A673 (cell line): ENCODE measurements around the gene MRPS23. TPM values are rescaled to one million over a fixed set of nuclear protein-coding genes. Genes with fewer than 3 reads are reported as not detected.

ENCODE experiments used
- BruUV-seq: library from RNA; stranded (reverse); fragments of 400-500 nt; replicated peaks from 2 replicates; lab custom pipeline; 2021; lab: Mats Ljungman, UMichigan
- CTCF ChIA-PET: fragments of 300-600 bp; sonication (Branson Sonifier 250); formaldehyde crosslinking; loops from one replicate; lab custom pipeline; 2022; ENCODE audit warnings: antibody characterized with exemption; lab: Charles Lee
- POLR2A ChIA-PET: fragments of 300-600 bp; sonication (Branson Sonifier 250); formaldehyde crosslinking; loops from one replicate; lab custom pipeline; 2022; ENCODE audit warnings: antibody characterized with exemption; ENCODE audit not compliant: low non-redundant PET; lab: Charles Lee
- DNase-seq: peaks from one replicate; pipeline ENCODE4 v3.0.0-alpha.2; 2015; ENCODE audit warnings: low spot score
- H3K27ac ChIP-seq: fragments of 200-600 bp; sonication (generic); 2 replicates; pipeline ENCODE4 v1.5.1; 2016; ENCODE audit warnings: mixed run types, low read depth, mild to moderate bottlenecking, mixed read lengths, antibody characterized with exemption, low read length; ENCODE audit not compliant: poor library complexity, severe bottlenecking
- H3K27me3 ChIP-seq: fragments of 200-600 bp; sonication (generic); replicated peaks from 2 replicates; pipeline ENCODE4 v1.6.1; 2017; ENCODE audit warnings: mixed run types, low read depth, mild to moderate bottlenecking, mixed read lengths, antibody characterized with exemption, low read length; ENCODE audit not compliant: insufficient read depth, poor library complexity
- H3K36me3 ChIP-seq: fragments of 200-600 bp; sonication (generic); 2 replicates; pipeline ENCODE4 v1.6.1; 2016; ENCODE audit warnings: mixed run types, mild to moderate bottlenecking, mixed read lengths, antibody characterized with exemption, low read length; ENCODE audit not compliant: insufficient read depth, poor library complexity, severe bottlenecking
- H3K4me1 ChIP-seq: fragments of 200-600 bp; sonication (generic); 2 replicates; pipeline ENCODE4 v1.6.1; 2017; ENCODE audit warnings: mixed run types, mild to moderate bottlenecking, mixed read lengths, antibody characterized with exemption, low read length; ENCODE audit not compliant: insufficient read depth, poor library complexity, severe bottlenecking
- H3K4me3 ChIP-seq: fragments of 200-600 bp; sonication (generic); 2 replicates; pipeline ENCODE4 v1.5.1; 2016; ENCODE audit warnings: low read depth, mixed run types, mild to moderate bottlenecking, mixed read lengths, low read length; ENCODE audit not compliant: poor library complexity, severe bottlenecking
- H3K9me3 ChIP-seq: fragments of 200-600 bp; sonication (generic); 2 replicates; pipeline ENCODE4 v1.6.1; 2016; ENCODE audit warnings: mixed run types, low read depth, mild to moderate bottlenecking, mixed read lengths, antibody characterized with exemption, low read length; ENCODE audit not compliant: poor library complexity, severe bottlenecking
- EZH2 ChIP-seq: fragments of 200-600 bp; sonication (generic); IDR thresholded peaks from 2 replicates; pipeline ENCODE4 v1.6.1; 2017; ENCODE audit warnings: borderline replicate concordance, low read depth, mild to moderate bottlenecking, mixed read lengths, antibody characterized with exemption, low read length; ENCODE audit not compliant: poor library complexity, severe bottlenecking
- intact Hi-C: fragments of 100-400 bp; cut with micrococcal nuclease; formaldehyde crosslinking; loops from one replicate; pipeline ENCODE4 v1.10.0; 2022; ENCODE audit not compliant: unreplicated experiment
- total RNA-seq: library from RNA; stranded (reverse); gene quantifications from 2 replicates; pipeline ENCODE4 v1.2.3, GENCODE V29; 2021
- TF ChIP-seq, protein P1 (sequence below): fragments of 300-800, 200-600 bp; sonication (generic); conservative IDR thresholded peaks from 2 replicates; pipeline ENCODE4 v1.5.1; 2017; ENCODE audit warnings: low read depth, mild to moderate bottlenecking, antibody characterized with exemption, low read length, moderate library complexity, mixed read lengths

Gene MRPS23
- total RNA-seq, 1 experiment from 2014 or later: 94.2 TPM

DNA sequence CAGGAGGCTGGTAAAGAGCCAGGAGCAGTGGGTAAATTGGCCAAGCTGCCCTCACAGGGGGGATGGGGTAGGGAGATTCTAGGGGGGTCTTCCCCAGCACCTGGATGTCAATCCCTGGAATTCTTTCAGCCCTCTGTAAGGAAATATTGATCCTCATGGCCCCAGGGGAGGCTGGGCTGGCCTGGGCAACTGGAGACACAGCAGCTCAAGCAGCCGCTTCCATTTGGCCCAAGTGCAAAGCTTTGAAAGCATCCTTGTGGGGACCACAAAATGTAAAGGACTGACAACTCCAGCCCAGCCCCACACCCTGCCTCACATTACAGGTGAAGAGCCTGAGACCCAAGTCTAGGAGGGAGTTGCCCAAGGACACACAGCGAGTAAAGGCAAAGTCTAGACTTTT, 39.4 kb upstream of the MRPS23 start:
- no peak overlapping the region for H3K27ac ChIP-seq
- CTCF ChIA-PET: no interaction called here
- intact Hi-C loops: no loop called here
- no peaks in the 10 kb centered on the region for H3K9me3 ChIP-seq
- H3K4me1 ChIP-seq: peaks cover 32% of the 10 kb centered on the region
- BruUV-seq: no TSS peak
- no peaks in the 10 kb centered on the region for H3K27me3 ChIP-seq
- DNase-seq: no peak
- H3K4me3 ChIP-seq: no peak overlapping the region
- H3K36me3 ChIP-seq: no peaks in the 10 kb centered on the region
- POLR2A ChIA-PET: no interaction called here
- TF ChIP-seq, protein P1, sequence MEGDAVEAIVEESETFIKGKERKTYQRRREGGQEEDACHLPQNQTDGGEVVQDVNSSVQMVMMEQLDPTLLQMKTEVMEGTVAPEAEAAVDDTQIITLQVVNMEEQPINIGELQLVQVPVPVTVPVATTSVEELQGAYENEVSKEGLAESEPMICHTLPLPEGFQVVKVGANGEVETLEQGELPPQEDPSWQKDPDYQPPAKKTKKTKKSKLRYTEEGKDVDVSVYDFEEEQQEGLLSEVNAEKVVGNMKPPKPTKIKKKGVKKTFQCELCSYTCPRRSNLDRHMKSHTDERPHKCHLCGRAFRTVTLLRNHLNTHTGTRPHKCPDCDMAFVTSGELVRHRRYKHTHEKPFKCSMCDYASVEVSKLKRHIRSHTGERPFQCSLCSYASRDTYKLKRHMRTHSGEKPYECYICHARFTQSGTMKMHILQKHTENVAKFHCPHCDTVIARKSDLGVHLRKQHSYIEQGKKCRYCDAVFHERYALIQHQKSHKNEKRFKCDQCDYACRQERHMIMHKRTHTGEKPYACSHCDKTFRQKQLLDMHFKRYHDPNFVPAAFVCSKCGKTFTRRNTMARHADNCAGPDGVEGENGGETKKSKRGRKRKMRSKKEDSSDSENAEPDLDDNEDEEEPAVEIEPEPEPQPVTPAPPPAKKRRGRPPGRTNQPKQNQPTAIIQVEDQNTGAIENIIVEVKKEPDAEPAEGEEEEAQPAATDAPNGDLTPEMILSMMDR: no peak
- no peak for TF ChIP-seq EZH2

DNA sequence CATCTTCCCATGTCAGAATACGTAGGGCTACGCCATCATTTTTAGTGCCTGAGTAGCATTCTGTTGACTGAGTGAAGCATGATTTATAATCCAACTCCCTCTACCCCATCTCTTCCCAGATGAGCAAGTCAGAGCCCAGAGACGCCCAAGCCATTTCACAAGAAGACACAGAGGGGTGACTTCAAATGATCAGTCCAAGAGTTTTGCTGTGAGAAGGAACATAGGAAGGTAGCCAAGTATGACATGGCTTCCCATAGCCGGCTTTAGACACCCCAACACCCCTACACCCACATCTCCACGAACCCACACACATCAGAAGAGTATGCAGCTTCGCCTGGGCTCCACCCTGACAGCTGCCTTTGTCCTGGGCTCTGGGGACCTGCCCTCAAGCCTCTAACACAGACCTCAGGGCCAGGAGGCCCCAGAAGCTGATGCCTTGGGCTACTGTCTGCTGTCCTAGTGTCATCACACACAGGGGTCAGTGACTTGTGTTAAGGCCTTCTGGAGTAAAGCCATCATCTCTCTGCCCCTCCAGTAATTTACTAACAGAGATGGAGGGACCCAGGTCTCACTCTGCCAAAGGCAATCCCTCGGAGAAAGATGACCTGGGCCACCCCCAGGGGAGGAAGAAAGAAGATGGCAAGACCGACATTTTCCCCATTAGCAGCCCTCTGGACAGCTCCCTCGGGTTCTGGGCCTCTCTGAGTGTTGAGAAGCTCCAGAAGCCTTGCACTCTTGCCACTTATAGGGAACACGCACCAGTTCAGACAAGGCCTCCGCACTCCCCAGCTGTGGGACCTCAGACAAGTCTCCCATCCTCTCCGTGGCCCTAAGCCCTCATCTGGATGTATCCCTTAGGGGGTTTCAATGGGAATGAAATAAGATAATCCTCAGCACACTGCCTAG, 38.7 kb upstream of the MRPS23 start:
- TF ChIP-seq, protein P1: no peak
- TF ChIP-seq EZH2: no peak
- DNase-seq: no peak
- no peak overlapping the region for H3K27ac ChIP-seq
- H3K27me3 ChIP-seq: no peaks in the 10 kb centered on the region
- ChIA-PET POLR2A (no interaction called here), CTCF (no interaction called here)
- no TSS peak for BruUV-seq
- H3K36me3 ChIP-seq: peaks cover 4% of the 10 kb centered on the region
- H3K9me3 ChIP-seq: no peaks in the 10 kb centered on the region
- H3K4me1 ChIP-seq: peaks cover 31% of the 10 kb centered on the region
- intact Hi-C loops: no loop called here
- H3K4me3 ChIP-seq: no peak overlapping the region

GRCh38 chr17:57887161-57887560, 37.3 kb upstream of the MRPS23 start:
- Histone ChIP-seq H3K36me3 (peaks cover 5% of the 10 kb centered on the region), H3K9me3 (no peaks in the 10 kb centered on the region), H3K27me3 (no peaks in the 10 kb centered on the region), H3K27ac (no peak overlapping the region), H3K4me1 (peaks cover 23% of the 10 kb centered on the region), H3K4me3 (no peak overlapping the region)
- POLR2A ChIA-PET: no interaction called here
- DNase-seq: no peak
- intact Hi-C loops: no loop called here
- no TSS peak for BruUV-seq
- CTCF ChIA-PET: no interaction called here
- TF ChIP-seq, protein P1: no peak
- no peak for TF ChIP-seq EZH2
